ENCODE results near the gene PSMD13.
"Not testable (repeated sequence)": the region's sequence is repeated elsewhere in the genome, so short reads cannot be mapped to it uniquely, and the experiment has no call there.

Gene PSMD13

GRCh38 chr11:241634-242033 lies 4.9 kb downstream of the PSMD13 start:
- DNase-seq (ENCODE audit: low read depth in 4 of 4, low spot score in 1 of 4), result no peak

- no peak for DNase-seq (ENCODE audit: low read depth in 4 of 4, low spot score in 1 of 4)
These were observed 7.6 kb downstream of the PSMD13 start for GRCh38 chr11:244376-244775.

- no peak for DNase-seq (ENCODE audit: low read depth in 4 of 4, low spot score in 1 of 4)
These were observed 12.3 kb downstream of the PSMD13 start for GRCh38 chr11:249062-249461.

- no peak for DNase-seq (ENCODE audit: low read depth in 4 of 4, low spot score in 1 of 4)
These were observed 13.5 kb downstream of the PSMD13 start for GRCh38 chr11:250274-250673.

- DNase-seq (ENCODE audit: low read depth in 4 of 4, low spot score in 1 of 4), result peak in 3 of 4 experiments; percentile 51 to 67 (median 54)
These were observed 14.0 kb downstream of the PSMD13 start for GRCh38 chr11:250740-251299.

- DNase-seq (ENCODE audit: low read depth in 4 of 4, low spot score in 1 of 4), result no peak
These were observed 14.8 kb downstream of the PSMD13 start for GRCh38 chr11:251550-251949.

- no peak for DNase-seq (ENCODE audit: low read depth in 4 of 4, low spot score in 1 of 4)
These were observed 15.9 kb downstream of the PSMD13 start for GRCh38 chr11:252666-253065.

GRCh38 chr11:253160-253885 lies 16.5 kb downstream of the PSMD13 start:
- no peak for DNase-seq (ENCODE audit: low read depth in 4 of 4, low spot score in 1 of 4)

- DNase-seq (ENCODE audit: low read depth in 4 of 4, low spot score in 1 of 4), result no peak
These were observed 17.1 kb downstream of the PSMD13 start for GRCh38 chr11:253886-254270.

- no peak for DNase-seq (ENCODE audit: low read depth in 4 of 4, low spot score in 1 of 4)
These were observed 18.4 kb downstream of the PSMD13 start for GRCh38 chr11:255176-255575.

GRCh38 chr11:255816-256215 lies 19.0 kb downstream of the PSMD13 start:
- no peak for DNase-seq (ENCODE audit: low read depth in 4 of 4, low spot score in 1 of 4)

- DNase-seq (ENCODE audit: low read depth in 4 of 4, low spot score in 1 of 4), result no peak
These were observed 20.4 kb downstream of the PSMD13 start for GRCh38 chr11:256952-257737.

- no peak for DNase-seq (ENCODE audit: low read depth in 4 of 4, low spot score in 1 of 4)
These were observed 21.2 kb downstream of the PSMD13 start for GRCh38 chr11:257766-258493.

- no peak for DNase-seq (ENCODE audit: low read depth in 4 of 4, low spot score in 1 of 4)
These were observed 22.6 kb downstream of the PSMD13 start for GRCh38 chr11:259413-259812.

- DNase-seq (ENCODE audit: low read depth in 4 of 4, low spot score in 1 of 4), result no peak
These were observed 24.8 kb downstream of the PSMD13 start for GRCh38 chr11:261624-262023.

GRCh38 chr11:266676-267439 lies 30.1 kb downstream of the PSMD13 start:
- no peak for DNase-seq (ENCODE audit: low read depth in 4 of 4, low spot score in 1 of 4)

- DNase-seq (ENCODE audit: low read depth in 4 of 4, low spot score in 1 of 4), result no peak
These were observed 30.8 kb downstream of the PSMD13 start for GRCh38 chr11:267491-267994.

- DNase-seq (ENCODE audit: low read depth in 4 of 4, low spot score in 1 of 4), result not testable (repeated sequence)
These were observed 32.0 kb downstream of the PSMD13 start for GRCh38 chr11:268716-269145.

GRCh38 chr11:269146-269890 lies 32.5 kb downstream of the PSMD13 start:
- DNase-seq (ENCODE audit: low read depth in 4 of 4, low spot score in 1 of 4), result no peak

Measured in stimulated activated CD4-positive, alpha-beta T cell treated with anti-CD3 and anti-CD28 coated beads, Interleukin-1b, Interleukin-23, amount 100 ng/mL, for 24 hours (primary cell).